ENCODE data around the gene TMPO. TPM values are rescaled to one million over a fixed set of nuclear protein-coding genes. Genes with fewer than 3 reads are reported as not detected.

Gene TMPO
- total RNA-seq, 2 experiments from 2014 or later = 64.1 to 73.3 TPM

GRCh38 chr12:98466640-98467400 lies 48.6 kb upstream of the TMPO start:
- no peak overlapping the region for H3K4me3 ChIP-seq (ENCODE audit: low read length)
- no peak for TF ChIP-seq CTCF (IDR thresholded peaks at IDR 0.05)
- H3K27ac Mint-ChIP-seq = no peak overlapping the region
- H3K27ac ChIP-seq (ENCODE audit: low read depth in 1 of 2, low read length in 2 of 2) = no peak overlapping the region
- no peaks in the 10 kb centered on the region for H3K27me3 ChIP-seq (ENCODE audit: control insufficient read depth in 1 of 2, insufficient read depth in 2 of 2, low read length in 2 of 2)
- no peaks in the 10 kb centered on the region for H3K4me1 ChIP-seq (ENCODE audit: insufficient read depth, low read length)
- CTCF ChIA-PET = interaction anchor here (0.6 kb wide), 1 partner anchor 61 kb away, joined by 3 read pairs; no protein-coding TSS in a partner anchor
- no peaks in the 10 kb centered on the region for H3K9me3 ChIP-seq (ENCODE audit: control insufficient read depth in 1 of 2, insufficient read depth in 1 of 2, low read length in 2 of 2)
- no peak for DNase-seq
- no peaks in the 10 kb centered on the region for H3K9me3 Mint-ChIP-seq
- H3K4me1 Mint-ChIP-seq (ENCODE audit: low read depth) = no peaks in the 10 kb centered on the region
- H3K27me3 Mint-ChIP-seq = no peaks in the 10 kb centered on the region
- H3K36me3 Mint-ChIP-seq (ENCODE audit: low read depth) = no peaks in the 10 kb centered on the region
- POLR2A ChIA-PET = no interaction called here
- intact Hi-C loops (cut with DNase I, micrococcal nuclease) = no loop called here
- ATAC-seq (ENCODE audit: poor library complexity) = no peak
- no peaks in the 10 kb centered on the region for H3K36me3 ChIP-seq (ENCODE audit: insufficient read depth, low read length)
- H3K4me3 Mint-ChIP-seq = no peak overlapping the region

- intact Hi-C loops (cut with DNase I, micrococcal nuclease) = no loop called here
- H3K36me3 Mint-ChIP-seq (ENCODE audit: low read depth) = no peaks in the 10 kb centered on the region
- POLR2A ChIA-PET = no interaction called here
- ATAC-seq (ENCODE audit: poor library complexity) (no peak), DNase-seq (no peak)
- CTCF ChIA-PET = no interaction called here
- no peak overlapping the region for H3K4me3 Mint-ChIP-seq
- no peak overlapping the region for H3K4me3 ChIP-seq (ENCODE audit: low read length)
- H3K4me1 ChIP-seq (ENCODE audit: insufficient read depth, low read length) = no peaks in the 10 kb centered on the region
- no peaks in the 10 kb centered on the region for H3K27me3 ChIP-seq (ENCODE audit: control insufficient read depth in 1 of 2, insufficient read depth in 2 of 2, low read length in 2 of 2)
- H3K27ac Mint-ChIP-seq = no peak overlapping the region
- H3K36me3 ChIP-seq (ENCODE audit: insufficient read depth, low read length) = no peaks in the 10 kb centered on the region
- no peaks in the 10 kb centered on the region for H3K4me1 Mint-ChIP-seq (ENCODE audit: low read depth)
- TF ChIP-seq CTCF (IDR thresholded peaks at IDR 0.05) = no peak
- no peaks in the 10 kb centered on the region for H3K9me3 Mint-ChIP-seq
- no peaks in the 10 kb centered on the region for H3K9me3 ChIP-seq (ENCODE audit: control insufficient read depth in 1 of 2, insufficient read depth in 1 of 2, low read length in 2 of 2)
- no peaks in the 10 kb centered on the region for H3K27me3 Mint-ChIP-seq
- H3K27ac ChIP-seq (ENCODE audit: low read depth in 1 of 2, low read length in 2 of 2) = no peak overlapping the region
These were observed 46.3 kb upstream of the TMPO start for GRCh38 chr12:98469109-98469508.

- Histone ChIP-seq H3K4me3 (ENCODE audit: low read length) (no peak overlapping the region), H3K9me3 (ENCODE audit: control insufficient read depth in 1 of 2, insufficient read depth in 1 of 2, low read length in 2 of 2) (no peaks in the 10 kb centered on the region), H3K27me3 (ENCODE audit: control insufficient read depth in 1 of 2, insufficient read depth in 2 of 2, low read length in 2 of 2) (no peaks in the 10 kb centered on the region), H3K36me3 (ENCODE audit: insufficient read depth, low read length) (no peaks in the 10 kb centered on the region), H3K27ac (ENCODE audit: low read depth in 1 of 2, low read length in 2 of 2) (no peak overlapping the region), H3K4me1 (ENCODE audit: insufficient read depth, low read length) (no peaks in the 10 kb centered on the region)
- Mint-ChIP-seq H3K4me1 (ENCODE audit: low read depth) (no peaks in the 10 kb centered on the region), H3K4me3 (no peak overlapping the region), H3K27ac (no peak overlapping the region), H3K36me3 (ENCODE audit: low read depth) (no peaks in the 10 kb centered on the region), H3K27me3 (no peaks in the 10 kb centered on the region), H3K9me3 (no peaks in the 10 kb centered on the region)
- no peak for DNase-seq
- intact Hi-C loops (cut with DNase I, micrococcal nuclease) = no loop called here
- ChIA-PET CTCF (no interaction called here), POLR2A (no interaction called here)
- no peak for ATAC-seq (ENCODE audit: poor library complexity)
- TF ChIP-seq CTCF (IDR thresholded peaks at IDR 0.05) = no peak
These were observed 44.8 kb upstream of the TMPO start for GRCh38 chr12:98470469-98471082.
